SK-N-SH (cell line): ENCODE results near the gene CETN3. TPM values are rescaled to one million over a fixed set of nuclear protein-coding genes. Genes with fewer than 3 reads are reported as not detected.

Experiments used
- CTCF ChIA-PET: fragments of 300-600, 350-600 bp; formaldehyde crosslinking; extraction: SDS; loops from one replicate; lab custom pipeline; 2021; lab: Yijun Ruan, JAX
- POLR2A ChIA-PET: fragments of 350-600 bp; sonication (Branson Sonifier 250); formaldehyde crosslinking; extraction: SDS; loops from one replicate; lab custom pipeline; 2020; ENCODE audit warnings: antibody characterized with exemption, inconsistent platforms; lab: Yijun Ruan, JAX
- DNase-seq: peaks from one replicate; pipeline ENCODE4 v3.0.0; 2012
- H2AFZ ChIP-seq: fragments of 200-600 bp; sonication (generic); 2 replicates; pipeline ENCODE4 v1.8.1; 2016; ENCODE audit warnings: antibody characterized with exemption, mild to moderate bottlenecking, low read depth
- H3F3A ChIP-seq: fragments of 200-600 bp; sonication (generic); replicated peaks from 2 replicates; pipeline ENCODE3; 2016; ENCODE audit warnings: antibody characterized with exemption, mild to moderate bottlenecking; ENCODE audit not compliant: insufficient read depth
- H3K27ac ChIP-seq, 2 experiments: fragments of 200-500 bp in 1 of 2; fragments of 200-600 bp in 1 of 2; sonication (Bioruptor generic) in 1 of 2; sonication (generic), shearing (Covaris generic) in 1 of 2; 2 replicates each; pipeline versions ENCODE4 v1.5.1 to v1.6.1; 2014 to 2016; ENCODE audit warnings: low read depth in 2 of 2, inconsistent platforms in 1 of 2, low read length in 1 of 2, mild to moderate bottlenecking in 1 of 2, mixed read lengths in 1 of 2
- H3K27me3 ChIP-seq: fragments of 200-600 bp; sonication (generic), shearing (Covaris generic); 2 replicates; pipeline ENCODE4 v1.6.1; 2016; ENCODE audit warnings: mixed run types; ENCODE audit not compliant: insufficient read depth
- H3K36me3 ChIP-seq, 2 experiments: fragments of 200-500 bp in 1 of 2; fragments of 200-600 bp in 1 of 2; sonication (Bioruptor generic) in 1 of 2; sonication (generic) in 1 of 2; replicated peaks in 1 of 2; 2 replicates each; pipeline versions ENCODE3 to v1.5.1; 2014 to 2016; ENCODE audit warnings: low read length in 1 of 2, mild to moderate bottlenecking in 1 of 2; ENCODE audit not compliant: insufficient read depth in 2 of 2, control insufficient read depth in 1 of 2
- H3K4me1 ChIP-seq, 2 experiments: fragments of 200-500 bp in 1 of 2; fragments of 200-600 bp in 1 of 2; sonication (Bioruptor generic) in 1 of 2; sonication (generic), shearing (Covaris generic) in 1 of 2; 2 replicates each; pipeline versions ENCODE4 v1.5.1 to v1.6.1; 2014 to 2016; ENCODE audit warnings: low read depth in 1 of 2, low read length in 1 of 2, mixed run types in 1 of 2; ENCODE audit not compliant: insufficient read depth in 2 of 2, control insufficient read depth in 1 of 2
- H3K4me2 ChIP-seq: fragments of 200-600 bp; sonication (generic), shearing (Covaris generic); 2 replicates; pipeline ENCODE4 v1.6.1; 2017; ENCODE audit warnings: mixed run types
- H3K4me3 ChIP-seq, 2 experiments: fragments of 200-500 bp in 1 of 2; fragments of 200-600 bp in 1 of 2; sonication (Bioruptor generic) in 1 of 2; sonication (generic), shearing (Covaris generic) in 1 of 2; 2 replicates each; pipeline versions ENCODE4 v1.5.1 to v1.8.1; 2014 to 2016; ENCODE audit warnings: low read depth in 2 of 2, inconsistent platforms in 1 of 2, low read length in 1 of 2, mild to moderate bottlenecking in 1 of 2, mixed read lengths in 1 of 2, moderate library complexity in 1 of 2
- H3K79me2 ChIP-seq: fragments of 200-600 bp; sonication (generic); 2 replicates; pipeline ENCODE4 v1.8.1; 2017; ENCODE audit warnings: mild to moderate bottlenecking; ENCODE audit not compliant: insufficient read depth
- H3K9ac ChIP-seq: fragments of 200-600 bp; sonication (generic); 2 replicates; pipeline ENCODE4 v1.6.1; 2017; ENCODE audit warnings: mixed run types
- H3K9me2 ChIP-seq: fragments of 200-600 bp; sonication (generic); 2 replicates; pipeline ENCODE4 v1.6.1; 2017; ENCODE audit warnings: mixed run types
- H3K9me3 ChIP-seq: fragments of 200-600 bp; sonication (generic); 2 replicates; pipeline ENCODE4 v1.6.1; 2017; ENCODE audit warnings: mixed run types, mild to moderate bottlenecking, moderate library complexity
- H4K20me1 ChIP-seq: fragments of 200-600 bp; sonication (generic); 2 replicates; pipeline ENCODE4 v1.6.1; 2017; ENCODE audit warnings: mild to moderate bottlenecking, mixed run types; ENCODE audit not compliant: insufficient read depth
- ELF1 ChIP-seq: IDR thresholded peaks from 2 replicates; pipeline ENCODE4 v1.4.0; 2012
- EP300 ChIP-seq, 2 experiments: IDR thresholded peaks; 2 replicates each; pipeline versions ENCODE4 v1.4.0 to v1.6.1; 2012; ENCODE audit warnings: borderline replicate concordance in 1 of 2, low read depth in 1 of 2, low read length in 1 of 2
- FOXM1 ChIP-seq: IDR thresholded peaks from 2 replicates; pipeline ENCODE4 v1.4.0; 2012; ENCODE audit warnings: low read depth, mild to moderate bottlenecking
- GATA2 ChIP-seq: sonication (generic); formaldehyde crosslinking; IDR thresholded peaks from 2 replicates; pipeline ENCODE4 v1.5.0; 2020; ENCODE audit warnings: mild to moderate bottlenecking, missing genetic modification reagents
- NFIC ChIP-seq: IDR thresholded peaks from 2 replicates; pipeline ENCODE4 v1.4.0; 2012; ENCODE audit warnings: borderline replicate concordance
- POLR2AphosphoS5 ChIP-seq: IDR thresholded peaks from 2 replicates; pipeline ENCODE4 v1.6.1; 2012; ENCODE audit warnings: low read depth, low read length
- RAD21 ChIP-seq: IDR thresholded peaks from 2 replicates; pipeline ENCODE4 v1.6.1; 2012; ENCODE audit warnings: mild to moderate bottlenecking, low read length
- TAF1 ChIP-seq: IDR thresholded peaks from 2 replicates; pipeline ENCODE4 v1.6.1; 2012; ENCODE audit warnings: low read depth, mild to moderate bottlenecking, low read length, moderate library complexity, borderline replicate concordance
- TCF12 ChIP-seq: IDR thresholded peaks from 2 replicates; pipeline ENCODE4 v1.4.0; 2012
- YY1 ChIP-seq: IDR thresholded peaks from 2 replicates; pipeline ENCODE4 v1.4.0; 2012; ENCODE audit warnings: low read depth, mild to moderate bottlenecking
- WGBS: methylation state at CpG from one replicate; pipeline ENCODE4 v1.1.6; 2017; ENCODE audit warnings: low lambda C conversion rate; 5-methylcytosine and 5-hydroxymethylcytosine counted together
- polyA plus RNA-seq, 3 experiments: library from polyadenylated mRNA; depleted of rRNA; stranded (reverse); fragments of >200 nt; gene quantifications; 2 replicates each; pipeline ENCODE4 v1.2.3, GENCODE V29; 2012
- TF ChIP-seq, protein P1 (sequence below): fragments of 150-350 bp; IDR thresholded peaks from 2 replicates; pipeline ENCODE4 v1.6.1; 2017; ENCODE audit warnings: antibody characterized with exemption, low read length, low read depth, borderline replicate concordance
- TF ChIP-seq, protein P2 (sequence below): IDR thresholded peaks from 2 replicates; pipeline ENCODE4; 2012
- TF ChIP-seq, protein P3 (sequence below): IDR thresholded peaks from 2 replicates; pipeline ENCODE4 v1.4.0; 2012; ENCODE audit warnings: low read depth, borderline replicate concordance
- TF ChIP-seq, protein P4 (sequence below): IDR thresholded peaks from 2 replicates; pipeline ENCODE4 v1.6.1; 2012; ENCODE audit warnings: mild to moderate bottlenecking, low read depth, low read length, moderate library complexity
- TF ChIP-seq, protein P5 (sequence below): fragments of 200-600 bp; sonication (generic); IDR thresholded peaks from 2 replicates; pipeline ENCODE4 v1.6.1; 2017; ENCODE audit warnings: antibody characterized with exemption, mild to moderate bottlenecking, moderate library complexity

CETN3 gene
- polyA plus RNA-seq, 1 of the 3 experiments (the other 2 are of a cell fraction): 3.6 TPM

DNA sequence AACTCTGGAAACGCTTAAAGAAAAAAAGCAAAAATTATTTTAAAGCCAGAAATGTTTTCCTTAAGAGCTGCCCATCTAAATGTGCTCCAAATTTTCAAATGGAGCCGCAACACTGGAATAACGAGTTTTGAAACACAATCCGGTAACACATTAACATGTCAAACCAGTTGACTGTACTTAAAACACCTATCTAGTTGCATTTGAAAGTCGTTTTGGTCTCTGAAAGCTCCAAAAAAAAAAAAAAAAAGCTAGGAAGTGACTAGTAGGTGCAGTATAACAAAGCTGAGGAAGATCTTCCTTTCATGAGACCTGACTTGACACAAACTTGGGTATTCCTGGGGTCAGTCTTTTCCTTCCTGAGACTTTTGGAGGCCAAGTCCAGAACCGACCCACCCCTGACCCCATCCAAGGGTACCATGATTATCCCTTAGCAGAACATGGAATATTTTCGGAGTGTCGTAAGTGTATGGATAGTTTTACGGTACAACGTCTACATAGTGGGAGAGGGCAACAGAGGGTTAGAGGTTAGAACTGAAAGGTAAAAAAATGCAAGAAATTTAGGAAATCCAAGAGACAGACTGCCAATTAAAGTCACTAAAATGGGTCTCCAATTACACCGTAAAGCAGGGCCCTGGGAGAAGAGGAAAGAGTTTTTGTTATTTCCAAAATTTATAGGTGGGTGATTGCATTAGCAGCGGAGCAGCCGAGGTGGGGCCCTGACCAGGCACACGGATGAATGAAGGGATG lies 812 bp downstream of the CETN3 start:
- no peaks in the 10 kb centered on the region for H3K9me3 ChIP-seq
- peaks cover 3 to 20% of the 10 kb centered on the region in 2 experiments; a peak in 2 of 4 replicates for H3K4me1 ChIP-seq
- 14% methylated on average over 14 of the region's 14 CpGs for WGBS
- peak overlapping the region; percentile 95 for H3K4me2 ChIP-seq
- TF ChIP-seq TAF1: peak; percentile 83; the same call in 1 of the 2 replicates
- TF ChIP-seq, protein P1, sequence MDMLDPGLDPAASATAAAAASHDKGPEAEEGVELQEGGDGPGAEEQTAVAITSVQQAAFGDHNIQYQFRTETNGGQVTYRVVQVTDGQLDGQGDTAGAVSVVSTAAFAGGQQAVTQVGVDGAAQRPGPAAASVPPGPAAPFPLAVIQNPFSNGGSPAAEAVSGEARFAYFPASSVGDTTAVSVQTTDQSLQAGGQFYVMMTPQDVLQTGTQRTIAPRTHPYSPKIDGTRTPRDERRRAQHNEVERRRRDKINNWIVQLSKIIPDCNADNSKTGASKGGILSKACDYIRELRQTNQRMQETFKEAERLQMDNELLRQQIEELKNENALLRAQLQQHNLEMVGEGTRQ: no peak
- TF ChIP-seq, protein P2, sequence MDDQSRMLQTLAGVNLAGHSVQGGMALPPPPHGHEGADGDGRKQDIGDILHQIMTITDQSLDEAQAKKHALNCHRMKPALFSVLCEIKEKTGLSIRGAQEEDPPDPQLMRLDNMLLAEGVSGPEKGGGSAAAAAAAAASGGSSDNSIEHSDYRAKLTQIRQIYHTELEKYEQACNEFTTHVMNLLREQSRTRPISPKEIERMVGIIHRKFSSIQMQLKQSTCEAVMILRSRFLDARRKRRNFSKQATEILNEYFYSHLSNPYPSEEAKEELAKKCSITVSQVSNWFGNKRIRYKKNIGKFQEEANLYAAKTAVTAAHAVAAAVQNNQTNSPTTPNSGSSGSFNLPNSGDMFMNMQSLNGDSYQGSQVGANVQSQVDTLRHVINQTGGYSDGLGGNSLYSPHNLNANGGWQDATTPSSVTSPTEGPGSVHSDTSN: 0 out of 2 replicates have a peak, but pooled peaks have one; percentile 2
- TF ChIP-seq YY1: 0 out of 2 replicates have a peak, but pooled peaks have one; percentile 38
- TF ChIP-seq, protein P3, sequence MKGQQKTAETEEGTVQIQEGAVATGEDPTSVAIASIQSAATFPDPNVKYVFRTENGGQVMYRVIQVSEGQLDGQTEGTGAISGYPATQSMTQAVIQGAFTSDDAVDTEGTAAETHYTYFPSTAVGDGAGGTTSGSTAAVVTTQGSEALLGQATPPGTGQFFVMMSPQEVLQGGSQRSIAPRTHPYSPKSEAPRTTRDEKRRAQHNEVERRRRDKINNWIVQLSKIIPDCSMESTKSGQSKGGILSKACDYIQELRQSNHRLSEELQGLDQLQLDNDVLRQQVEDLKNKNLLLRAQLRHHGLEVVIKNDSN: no peak
- 0 out of 2 replicates have a peak, but pooled peaks have one; percentile 4 for TF ChIP-seq ELF1
- no peak; the same call in 1 of the 2 replicates for TF ChIP-seq POLR2AphosphoS5
- H3K36me3 ChIP-seq: peaks cover 22 to 29% of the 10 kb centered on the region in 2 experiments
- peak overlapping the region; percentile 97 for H2AFZ ChIP-seq
- peak; percentile 21 for DNase-seq
- peak overlapping the region; percentile 95 to 99 for H3K27ac ChIP-seq
- H3K9ac ChIP-seq: peak overlapping the region; percentile 91
- ChIA-PET POLR2A (interaction anchor here (0.7 kb wide), 1 partner anchor 66 kb away, joined by 3 read pairs; no protein-coding TSS in a partner anchor), CTCF (interaction anchor here (1.3 to 2.6 kb wide), 2 partner anchors 1680 to 1682 kb away, joined by 3 to 14 read pairs; no protein-coding TSS in a partner anchor)
- peaks cover 23% of the 10 kb centered on the region; the same call in 1 of the 2 replicates for H3K79me2 ChIP-seq
- no peaks in the 10 kb centered on the region; the same call in 1 of the 2 replicates for H3K9me2 ChIP-seq
- H3F3A ChIP-seq: peaks cover 10% of the 10 kb centered on the region
- peak overlapping the region; percentile 87 to 99 for H3K4me3 ChIP-seq
- H3K27me3 ChIP-seq: no peaks in the 10 kb centered on the region
- H4K20me1 ChIP-seq: no peaks in the 10 kb centered on the region

DNA sequence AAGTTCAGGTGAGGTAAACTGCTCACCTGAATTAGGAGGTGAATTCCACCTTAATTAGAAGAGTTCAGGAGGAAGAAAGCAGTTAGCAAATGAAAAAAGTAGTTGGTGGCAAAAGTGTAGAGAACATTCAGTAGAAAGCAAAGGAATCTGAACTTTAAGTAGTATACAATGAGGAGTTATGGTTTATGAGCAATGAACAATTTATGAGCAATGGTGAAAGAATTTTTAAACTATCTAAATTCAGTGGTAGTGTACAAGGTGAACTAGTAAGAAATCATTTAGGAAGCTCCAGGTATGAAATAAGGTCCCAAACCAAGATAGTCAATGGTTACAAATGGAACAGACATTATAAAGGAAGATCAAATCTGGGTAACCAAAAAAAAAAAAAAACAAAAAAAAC lies 3.1 kb downstream of the CETN3 start:
- Histone ChIP-seq H3F3A (peaks cover 10% of the 10 kb centered on the region), H3K79me2 (peaks cover 23% of the 10 kb centered on the region; the same call in 1 of the 2 replicates), H3K27ac (no peak overlapping the region), H2AFZ (no peak overlapping the region), H3K27me3 (no peaks in the 10 kb centered on the region), H3K4me2 (no peak overlapping the region), H3K36me3 (peaks cover 22 to 35% of the 10 kb centered on the region in 2 experiments), H4K20me1 (no peaks in the 10 kb centered on the region), H3K9me3 (no peaks in the 10 kb centered on the region), H3K4me3 (no peak overlapping the region), H3K9ac (no peak overlapping the region), H3K4me1 (peaks cover 3 to 20% of the 10 kb centered on the region in 2 experiments; a peak in 2 of 4 replicates), H3K9me2 (no peaks in the 10 kb centered on the region)
- DNase-seq: no peak
- POLR2A ChIA-PET: no interaction called here
- CTCF ChIA-PET: interaction anchor here (1.1 kb wide), 1 partner anchor 1679 kb away, joined by 4 read pairs; no protein-coding TSS in a partner anchor
- TF ChIP-seq, protein P4, sequence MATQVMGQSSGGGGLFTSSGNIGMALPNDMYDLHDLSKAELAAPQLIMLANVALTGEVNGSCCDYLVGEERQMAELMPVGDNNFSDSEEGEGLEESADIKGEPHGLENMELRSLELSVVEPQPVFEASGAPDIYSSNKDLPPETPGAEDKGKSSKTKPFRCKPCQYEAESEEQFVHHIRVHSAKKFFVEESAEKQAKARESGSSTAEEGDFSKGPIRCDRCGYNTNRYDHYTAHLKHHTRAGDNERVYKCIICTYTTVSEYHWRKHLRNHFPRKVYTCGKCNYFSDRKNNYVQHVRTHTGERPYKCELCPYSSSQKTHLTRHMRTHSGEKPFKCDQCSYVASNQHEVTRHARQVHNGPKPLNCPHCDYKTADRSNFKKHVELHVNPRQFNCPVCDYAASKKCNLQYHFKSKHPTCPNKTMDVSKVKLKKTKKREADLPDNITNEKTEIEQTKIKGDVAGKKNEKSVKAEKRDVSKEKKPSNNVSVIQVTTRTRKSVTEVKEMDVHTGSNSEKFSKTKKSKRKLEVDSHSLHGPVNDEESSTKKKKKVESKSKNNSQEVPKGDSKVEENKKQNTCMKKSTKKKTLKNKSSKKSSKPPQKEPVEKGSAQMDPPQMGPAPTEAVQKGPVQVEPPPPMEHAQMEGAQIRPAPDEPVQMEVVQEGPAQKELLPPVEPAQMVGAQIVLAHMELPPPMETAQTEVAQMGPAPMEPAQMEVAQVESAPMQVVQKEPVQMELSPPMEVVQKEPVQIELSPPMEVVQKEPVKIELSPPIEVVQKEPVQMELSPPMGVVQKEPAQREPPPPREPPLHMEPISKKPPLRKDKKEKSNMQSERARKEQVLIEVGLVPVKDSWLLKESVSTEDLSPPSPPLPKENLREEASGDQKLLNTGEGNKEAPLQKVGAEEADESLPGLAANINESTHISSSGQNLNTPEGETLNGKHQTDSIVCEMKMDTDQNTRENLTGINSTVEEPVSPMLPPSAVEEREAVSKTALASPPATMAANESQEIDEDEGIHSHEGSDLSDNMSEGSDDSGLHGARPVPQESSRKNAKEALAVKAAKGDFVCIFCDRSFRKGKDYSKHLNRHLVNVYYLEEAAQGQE: no peak
- TF ChIP-seq TCF12: no peak
- TF ChIP-seq RAD21: no peak
- no peak for TF ChIP-seq NFIC
- no peak for TF ChIP-seq TAF1
- no peak for TF ChIP-seq YY1
- no peak for TF ChIP-seq GATA2
- no peak for TF ChIP-seq POLR2AphosphoS5
- TF ChIP-seq, protein P1: no peak
- TF ChIP-seq, protein P5, sequence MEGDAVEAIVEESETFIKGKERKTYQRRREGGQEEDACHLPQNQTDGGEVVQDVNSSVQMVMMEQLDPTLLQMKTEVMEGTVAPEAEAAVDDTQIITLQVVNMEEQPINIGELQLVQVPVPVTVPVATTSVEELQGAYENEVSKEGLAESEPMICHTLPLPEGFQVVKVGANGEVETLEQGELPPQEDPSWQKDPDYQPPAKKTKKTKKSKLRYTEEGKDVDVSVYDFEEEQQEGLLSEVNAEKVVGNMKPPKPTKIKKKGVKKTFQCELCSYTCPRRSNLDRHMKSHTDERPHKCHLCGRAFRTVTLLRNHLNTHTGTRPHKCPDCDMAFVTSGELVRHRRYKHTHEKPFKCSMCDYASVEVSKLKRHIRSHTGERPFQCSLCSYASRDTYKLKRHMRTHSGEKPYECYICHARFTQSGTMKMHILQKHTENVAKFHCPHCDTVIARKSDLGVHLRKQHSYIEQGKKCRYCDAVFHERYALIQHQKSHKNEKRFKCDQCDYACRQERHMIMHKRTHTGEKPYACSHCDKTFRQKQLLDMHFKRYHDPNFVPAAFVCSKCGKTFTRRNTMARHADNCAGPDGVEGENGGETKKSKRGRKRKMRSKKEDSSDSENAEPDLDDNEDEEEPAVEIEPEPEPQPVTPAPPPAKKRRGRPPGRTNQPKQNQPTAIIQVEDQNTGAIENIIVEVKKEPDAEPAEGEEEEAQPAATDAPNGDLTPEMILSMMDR: no peak
- no peak for TF ChIP-seq FOXM1
- no peak for TF ChIP-seq EP300 (IDR thresholded peaks at IDR 0.05; ENCODE audit: borderline replicate concordance in 1 of 2, low read depth in 1 of 2, low read length in 1 of 2)
